Vagina (tissue), 2 donors: ENCODE data around the gene KIAA0513. TPM values are rescaled to one million over a fixed set of nuclear protein-coding genes. Genes with fewer than 3 reads are reported as not detected.
"Not testable (repeated sequence)": the region's sequence is repeated elsewhere in the genome, so short reads cannot be mapped to it uniquely, and the experiment has no call there.

Experiments
- DNase-seq, 2 donors: peaks; one replicate each; pipeline ENCODE4 v3.0.0-alpha.2; 2017; ENCODE audit errors: extremely low spot score in 2 of 2
- H3K27ac ChIP-seq: fragments of 200-600 bp; sonication (generic); one replicate; pipeline ENCODE4 v1.5.1; 2019
- H3K27me3 ChIP-seq: fragments of 200-600 bp; sonication (generic); one replicate; pipeline ENCODE4 v1.5.1; 2019
- H3K36me3 ChIP-seq, 2 donors: fragments of 200-600 bp; sonication (generic); one replicate each; pipeline ENCODE4 v1.5.1; 2017 to 2019
- H3K4me1 ChIP-seq: fragments of 200-600 bp; sonication (generic); one replicate; pipeline ENCODE4 v1.5.1; 2019
- H3K4me3 ChIP-seq, 2 donors: fragments of 200-600 bp; sonication (generic); 1 replicate in 1 of 2; 2 replicates in 1 of 2; pipeline ENCODE4 v1.5.1; 2016 to 2019
- H3K9me3 ChIP-seq: fragments of 200-600 bp; sonication (generic); one replicate; pipeline ENCODE4 v1.5.1; 2019
- CTCF ChIP-seq, 3 experiments: fragments of 450-650 bp in 2 of 3; fragments of 200-600 bp in 1 of 3; sonication (generic) in 1 of 3; IDR thresholded peaks; one replicate each; pipeline ENCODE4 v1.5.1; 2017 to 2019; ENCODE audit warnings: antibody characterized with exemption in 3 of 3, mild to moderate bottlenecking in 2 of 3, moderate library complexity in 2 of 3
- POLR2A ChIP-seq, 2 donors: fragments of 450-650 bp; IDR thresholded peaks; one replicate each; pipeline ENCODE4 v1.6.1; 2017; ENCODE audit warnings: antibody characterized with exemption in 2 of 2, mild to moderate bottlenecking in 2 of 2, moderate library complexity in 2 of 2
- POLR2AphosphoS5 ChIP-seq, 2 donors: sonication (generic); formaldehyde crosslinking; IDR thresholded peaks; one replicate each; pipeline ENCODE4 v1.9.0; 2017; ENCODE audit warnings: antibody characterized with exemption in 2 of 2, mild to moderate bottlenecking in 2 of 2, low read depth in 1 of 2; ENCODE audit not compliant: insufficient read depth in 1 of 2
- intact Hi-C: fragments of 100-400 bp; cut with DNase I; formaldehyde crosslinking; loops from one replicate; pipeline ENCODE4 v1.15.1; 2023
- total RNA-seq: library from RNA; depleted of rRNA; stranded (reverse); fragments of >200 nt; gene quantifications from one replicate; pipeline ENCODE4 v1.2.3, GENCODE V29; 2016

The KIAA0513 gene
- total RNA-seq, 1 donor from 2014 or later, result 26.8 TPM

- Histone ChIP-seq H3K4me3 (peak overlapping the region in 1 of 2 donors; percentile 10), H3K9me3 (no peaks in the 10 kb centered on the region), H3K36me3 (no peaks in the 10 kb centered on the region), H3K27ac (peak overlapping the region; percentile 74), H3K27me3 (no peaks in the 10 kb centered on the region), H3K4me1 (peaks cover 43% of the 10 kb centered on the region)
- no peak for DNase-seq
- intact Hi-C loops, result no loop called here
- TF ChIP-seq POLR2A (IDR thresholded peaks at IDR 0.05) (no peak), CTCF (IDR thresholded peaks at IDR 0.05) (no peak), POLR2AphosphoS5 (IDR thresholded peaks at IDR 0.05; ENCODE audit: insufficient read depth in 1 of 2, low read depth in 1 of 2) (no peak)
Measured at GRCh38 chr16:85051067-85051581, 23.5 kb downstream of the KIAA0513 start.

GRCh38 chr16:85051683-85052082 is 24.1 kb downstream of the KIAA0513 start:
- Histone ChIP-seq H3K4me1 (peaks cover 48% of the 10 kb centered on the region), H3K4me3 (peak overlapping the region in 1 of 2 donors; percentile 10), H3K9me3 (no peaks in the 10 kb centered on the region), H3K27me3 (no peaks in the 10 kb centered on the region), H3K27ac (peak overlapping the region; percentile 74), H3K36me3 (no peaks in the 10 kb centered on the region)
- no peak for DNase-seq
- TF ChIP-seq CTCF (IDR thresholded peaks at IDR 0.05) (no peak), POLR2AphosphoS5 (IDR thresholded peaks at IDR 0.05; ENCODE audit: insufficient read depth in 1 of 2, low read depth in 1 of 2) (no peak), POLR2A (IDR thresholded peaks at IDR 0.05) (no peak)
- intact Hi-C loops, result no loop called here

- Histone ChIP-seq H3K36me3 (no peaks in the 10 kb centered on the region), H3K27ac (peak overlapping the region; percentile 74), H3K4me3 (no peak overlapping the region), H3K4me1 (peaks cover 51% of the 10 kb centered on the region), H3K9me3 (no peaks in the 10 kb centered on the region), H3K27me3 (no peaks in the 10 kb centered on the region)
- DNase-seq, result no peak
- TF ChIP-seq CTCF (IDR thresholded peaks at IDR 0.05) (no peak), POLR2AphosphoS5 (IDR thresholded peaks at IDR 0.05; ENCODE audit: insufficient read depth in 1 of 2, low read depth in 1 of 2) (no peak), POLR2A (IDR thresholded peaks at IDR 0.05) (no peak)
- intact Hi-C loops, result no loop called here
Measured at GRCh38 chr16:85052536-85052935, 24.9 kb downstream of the KIAA0513 start.

GRCh38 chr16:85054321-85054720 is 26.7 kb downstream of the KIAA0513 start:
- intact Hi-C loops, H3K36me3 ChIP-seq, H3K27me3 ChIP-seq, H3K9me3 ChIP-seq, H3K4me3 ChIP-seq, DNase-seq: not testable (repeated sequence)
- peak overlapping the region; percentile 86 for H3K27ac ChIP-seq
- peaks cover 48% of the 10 kb centered on the region for H3K4me1 ChIP-seq

GRCh38 chr16:85054948-85055492 is 27.4 kb downstream of the KIAA0513 start:
- H3K4me1 ChIP-seq, result peaks cover 41% of the 10 kb centered on the region
- H3K27ac ChIP-seq, result peak overlapping the region; percentile 86
- intact Hi-C loops, result no loop called here
- no peak for DNase-seq
- no peaks in the 10 kb centered on the region for H3K27me3 ChIP-seq
- H3K4me3 ChIP-seq, result peak overlapping the region; percentile 14 to 37
- H3K36me3 ChIP-seq, result no peaks in the 10 kb centered on the region
- TF ChIP-seq CTCF (IDR thresholded peaks at IDR 0.05) (no peak), POLR2A (IDR thresholded peaks at IDR 0.05) (no peak), POLR2AphosphoS5 (IDR thresholded peaks at IDR 0.05; ENCODE audit: insufficient read depth in 1 of 2, low read depth in 1 of 2) (no peak)
- no peaks in the 10 kb centered on the region for H3K9me3 ChIP-seq
